GM18505 (cell line): ENCODE results near the gene MTX1.
"Not testable (repeated sequence)": the region's sequence is repeated elsewhere in the genome, so short reads cannot be mapped to it uniquely, and the experiment has no call there.

ENCODE experiments used
- ATAC-seq: cut with Tn5 transposase; IDR thresholded peaks from one replicate; pipeline ENCODE4 v1.9.1; 2021; ENCODE audit not compliant: unreplicated experiment
- POLR2A ChIP-seq: IDR thresholded peaks from 4 replicates; pipeline ENCODE4 v1.6.1; 2011; ENCODE audit warnings: borderline replicate concordance; ENCODE audit not compliant: insufficient read depth, insufficient read length; ENCODE audit errors: extremely low read depth

Gene MTX1

DNA sequence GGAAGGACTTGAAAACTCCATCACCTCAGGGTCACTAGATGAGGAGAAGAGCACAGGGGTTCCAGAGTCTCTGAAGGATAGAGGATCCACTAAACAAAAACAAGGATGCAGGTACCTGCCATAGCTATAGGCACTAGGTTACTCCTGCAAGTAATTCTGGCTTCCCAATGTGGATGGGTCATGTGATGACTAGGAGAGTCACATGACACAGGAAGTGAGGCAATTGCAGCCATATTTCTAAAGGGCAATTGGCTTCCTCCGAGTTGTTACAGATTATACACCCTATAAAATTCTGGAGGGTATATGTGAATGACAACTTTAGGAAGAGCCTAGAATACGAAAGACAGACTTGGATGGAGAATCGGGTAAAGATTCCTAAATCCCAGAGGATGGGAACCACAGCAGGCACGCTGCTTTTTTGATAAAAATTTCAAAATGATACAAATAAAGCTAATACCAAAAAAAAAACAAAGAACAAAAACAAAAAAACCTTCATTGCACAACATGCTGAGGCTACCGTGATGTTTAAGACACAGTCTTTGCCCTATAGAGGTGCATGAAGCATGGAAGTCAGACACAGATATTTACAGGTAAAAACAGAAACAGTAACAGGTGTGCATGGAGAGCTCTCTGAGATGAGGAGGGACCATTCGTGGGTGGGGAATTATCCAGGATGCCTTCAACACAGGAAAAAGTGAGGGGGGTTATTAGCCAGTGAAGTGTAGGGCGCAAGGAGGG is 10.5 kb downstream of the MTX1 start:
- no peak for TF ChIP-seq POLR2A
- ATAC-seq = no peak

DNA sequence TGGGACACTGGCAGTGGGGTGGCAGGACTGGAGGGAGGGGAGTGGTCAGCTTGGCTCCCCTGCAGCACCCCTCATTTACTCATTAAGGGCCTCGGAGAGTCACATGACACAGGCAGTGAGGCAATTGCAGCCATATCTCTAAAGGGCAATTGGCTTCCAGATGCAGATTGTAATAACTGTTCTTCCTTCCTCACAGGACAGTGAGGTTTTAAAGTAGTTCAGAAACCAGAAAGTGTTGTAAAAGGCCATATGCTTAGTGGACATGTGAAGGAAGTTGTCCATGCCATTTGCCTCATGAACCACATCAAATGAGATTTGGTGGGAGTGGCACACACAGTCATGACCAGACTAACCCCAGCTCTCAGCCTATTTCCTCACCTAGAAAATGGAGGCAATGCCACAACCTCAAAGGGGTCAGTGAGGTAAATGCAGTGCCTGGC is 11.1 kb downstream of the MTX1 start:
- no peak for TF ChIP-seq POLR2A
- no peak for ATAC-seq

DNA sequence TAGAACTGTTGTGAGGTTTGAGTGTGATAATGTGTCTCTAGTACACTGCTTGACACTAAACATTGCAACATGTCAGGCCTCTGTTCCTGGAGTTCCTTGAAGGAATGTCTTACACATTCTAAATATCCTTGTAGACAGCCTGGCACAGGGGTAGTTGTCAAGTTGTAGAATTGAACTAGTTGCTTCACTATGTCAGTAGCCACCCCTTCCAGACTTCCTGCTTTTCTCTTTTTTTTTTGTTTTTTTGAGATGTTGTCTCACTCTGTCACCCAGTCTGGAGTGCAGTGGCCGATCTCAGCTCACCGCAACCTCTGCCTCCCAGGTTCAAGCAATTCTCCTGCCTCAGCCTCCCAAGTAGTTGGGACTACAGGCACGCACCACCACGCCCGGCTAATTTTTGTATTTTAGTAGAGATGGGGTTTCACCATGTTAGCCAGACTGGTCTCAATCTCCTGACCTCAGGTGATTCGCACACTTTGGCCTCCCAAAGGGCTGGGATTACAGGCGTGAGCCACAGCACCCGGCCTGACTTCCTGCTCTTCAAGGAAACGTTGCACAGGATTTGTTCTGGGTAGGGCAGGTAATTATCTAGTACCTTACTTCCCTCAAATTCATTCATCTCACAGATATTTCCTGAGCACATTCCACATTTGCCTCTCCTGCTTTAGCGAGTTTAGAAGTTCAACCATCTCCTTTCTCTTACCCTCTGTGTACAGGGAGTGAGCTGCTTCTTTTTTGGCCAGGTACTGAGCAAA is 11.9 kb downstream of the MTX1 start:
- not testable (repeated sequence) for ATAC-seq

- ATAC-seq = no peak
- TF ChIP-seq POLR2A = no peak
These were observed 14.6 kb downstream of the MTX1 start for GRCh38 chr1:155223047-155223446.

DNA sequence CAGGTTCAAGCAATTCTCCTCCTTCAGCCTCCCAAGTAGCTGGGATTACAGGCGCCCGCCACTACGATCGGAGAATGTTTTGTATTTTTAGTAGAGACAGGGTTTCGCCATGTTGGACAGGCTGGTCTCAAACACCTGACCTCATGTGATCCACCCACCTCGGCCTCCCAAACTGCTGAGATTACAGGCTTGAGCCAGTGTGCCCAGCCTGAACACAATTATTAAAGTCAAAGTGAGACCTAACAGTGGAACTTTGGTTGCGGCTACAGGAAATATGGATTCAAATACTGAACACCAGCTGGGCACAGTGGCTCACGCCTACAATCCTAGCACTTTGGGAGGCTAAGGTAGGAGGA is 16.9 kb downstream of the MTX1 start:
- not testable (repeated sequence) for ATAC-seq

DNA sequence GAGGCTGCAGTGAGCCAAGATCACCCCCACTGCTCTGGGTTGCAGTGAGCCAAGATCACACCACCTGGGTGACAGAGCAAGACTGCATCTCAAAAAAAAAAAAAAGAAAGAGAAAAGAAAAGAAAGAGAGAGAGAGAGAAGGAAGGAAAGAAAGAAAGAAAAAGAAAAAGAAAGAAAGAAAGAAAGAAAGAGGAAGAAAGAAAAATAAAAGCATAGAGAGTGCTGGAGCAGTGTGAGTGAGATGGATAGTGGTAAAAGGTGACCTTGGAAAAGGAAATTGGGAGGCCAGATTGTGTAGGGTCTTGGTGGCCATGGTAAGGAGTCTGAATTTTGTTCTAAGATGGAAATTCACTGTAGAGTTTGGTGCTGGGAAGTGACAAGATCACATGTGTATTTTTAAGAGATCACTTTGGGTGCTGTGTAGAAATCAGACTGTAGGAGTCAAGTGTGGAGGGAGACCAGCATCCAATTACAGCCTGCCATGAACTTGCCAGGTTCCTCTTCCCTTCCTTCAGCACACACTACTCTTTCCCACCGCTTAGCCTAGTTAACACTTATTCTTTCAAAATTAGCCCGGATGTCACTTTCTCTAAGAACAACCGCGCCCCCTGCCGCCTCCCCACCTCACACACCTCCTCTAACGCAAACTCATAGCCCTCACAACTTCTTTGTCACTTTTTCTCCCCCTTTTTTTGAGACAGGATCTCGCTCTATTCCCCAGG is 17.9 kb downstream of the MTX1 start:
- no peak for TF ChIP-seq POLR2A
- no peak for ATAC-seq

GRCh38 chr1:155226910-155227260 is 18.4 kb downstream of the MTX1 start:
- ATAC-seq = no peak
- no peak for TF ChIP-seq POLR2A

- peak; percentile 87 for ATAC-seq
- peak; percentile 88 for TF ChIP-seq POLR2A
These were observed 19.0 kb downstream of the MTX1 start for GRCh38 chr1:155227261-155228095.

- TF ChIP-seq POLR2A = no peak
- ATAC-seq = no peak
These were observed 19.6 kb downstream of the MTX1 start for GRCh38 chr1:155228096-155228427.

DNA sequence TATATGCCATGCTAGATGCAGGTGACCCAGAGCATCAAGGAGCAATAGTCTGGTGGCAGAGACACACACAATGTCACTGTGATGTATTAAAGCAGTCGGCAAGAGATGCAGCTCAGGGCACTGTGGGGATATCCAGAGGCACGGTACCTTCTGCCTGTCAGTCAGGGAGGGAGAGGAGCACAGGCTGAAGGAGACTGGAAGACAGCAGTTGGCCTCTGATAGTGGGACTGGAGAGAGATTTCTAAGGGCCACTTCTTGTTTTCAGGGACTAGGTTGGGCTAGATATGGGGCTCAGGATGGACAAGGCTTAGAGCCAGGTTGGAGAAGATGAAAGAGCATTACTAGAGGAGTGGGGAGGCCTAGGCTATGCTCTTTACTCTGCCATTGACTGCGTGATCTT is 22.8 kb downstream of the MTX1 start:
- not testable (repeated sequence) for ATAC-seq

DNA sequence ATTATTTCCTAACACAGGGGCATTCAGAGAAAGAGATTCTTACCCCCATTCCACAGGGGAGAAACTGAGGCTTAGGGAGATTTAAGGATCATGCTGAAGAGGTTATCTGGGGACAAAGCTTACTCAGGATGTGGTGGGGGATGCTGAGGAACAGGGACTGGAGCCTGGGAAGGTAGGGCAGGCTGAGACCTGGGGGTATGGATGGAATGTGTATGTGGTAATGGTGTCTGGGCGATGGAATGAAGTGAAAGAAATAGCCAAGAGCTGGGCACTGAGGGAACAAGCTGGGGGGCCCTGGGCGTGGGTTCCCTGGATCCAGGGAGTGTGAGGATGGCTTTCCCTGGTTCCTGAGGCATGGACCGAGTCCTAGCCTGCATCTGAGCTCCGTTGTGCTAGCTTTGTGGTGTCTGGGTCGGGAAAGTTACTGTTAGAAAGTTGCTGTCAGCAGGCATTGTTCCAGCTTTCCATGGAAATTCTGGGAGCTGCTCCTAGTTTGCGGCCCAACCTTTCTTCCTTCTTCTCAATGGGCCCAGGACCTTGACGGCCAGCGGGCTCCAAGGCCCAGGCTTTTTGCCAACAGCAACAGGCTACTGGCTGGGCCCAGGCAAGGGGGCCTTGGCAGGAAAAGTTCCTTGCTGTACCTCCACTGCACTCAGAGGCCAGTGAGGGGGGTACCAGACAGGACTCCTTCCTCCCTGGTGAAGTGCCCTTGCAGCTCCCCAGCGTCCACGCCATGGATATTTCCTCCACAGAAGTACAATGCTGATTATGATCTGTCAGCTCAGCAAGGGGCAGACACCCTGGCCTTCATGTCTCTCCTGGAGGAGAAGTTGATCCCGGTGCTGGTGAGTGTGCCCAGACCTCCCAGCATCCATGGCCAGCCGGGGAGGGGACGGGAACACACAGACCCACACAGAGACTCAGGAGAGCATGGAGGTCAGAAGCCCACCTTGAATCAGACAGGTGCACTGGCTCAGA is 23.8 kb downstream of the MTX1 start:
- not testable (repeated sequence) for ATAC-seq

GRCh38 chr1:155233502-155233901 is 25.0 kb downstream of the MTX1 start:
- ATAC-seq = not testable (repeated sequence)

DNA sequence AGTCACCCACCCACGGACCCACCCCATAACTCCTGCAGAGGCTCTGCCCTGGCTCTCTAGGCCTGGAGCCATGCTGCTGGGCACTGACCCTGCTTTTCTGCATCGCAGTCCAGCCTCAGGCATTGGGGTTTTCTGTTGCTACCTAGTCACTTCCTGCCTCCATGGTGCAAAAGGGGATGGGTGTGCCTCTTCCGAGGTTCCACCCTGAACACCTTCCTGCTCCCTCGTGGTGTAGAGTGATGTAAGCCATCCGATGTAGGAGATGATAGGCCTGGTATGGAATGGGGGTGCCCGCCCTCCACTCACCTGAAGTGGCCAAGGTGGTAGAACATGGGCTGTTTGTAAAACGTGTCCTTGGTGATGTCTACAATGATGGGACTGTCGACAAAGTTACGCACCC is 26.9 kb downstream of the MTX1 start:
- not testable (repeated sequence) for ATAC-seq
